Measurements from ENCODE around the gene NUDT14. TPM values are rescaled to one million over a fixed set of nuclear protein-coding genes. Genes with fewer than 3 reads are reported as not detected.

Gene NUDT14
- total RNA-seq, 1 donor from 2014 or later = 87.4 TPM

DNA sequence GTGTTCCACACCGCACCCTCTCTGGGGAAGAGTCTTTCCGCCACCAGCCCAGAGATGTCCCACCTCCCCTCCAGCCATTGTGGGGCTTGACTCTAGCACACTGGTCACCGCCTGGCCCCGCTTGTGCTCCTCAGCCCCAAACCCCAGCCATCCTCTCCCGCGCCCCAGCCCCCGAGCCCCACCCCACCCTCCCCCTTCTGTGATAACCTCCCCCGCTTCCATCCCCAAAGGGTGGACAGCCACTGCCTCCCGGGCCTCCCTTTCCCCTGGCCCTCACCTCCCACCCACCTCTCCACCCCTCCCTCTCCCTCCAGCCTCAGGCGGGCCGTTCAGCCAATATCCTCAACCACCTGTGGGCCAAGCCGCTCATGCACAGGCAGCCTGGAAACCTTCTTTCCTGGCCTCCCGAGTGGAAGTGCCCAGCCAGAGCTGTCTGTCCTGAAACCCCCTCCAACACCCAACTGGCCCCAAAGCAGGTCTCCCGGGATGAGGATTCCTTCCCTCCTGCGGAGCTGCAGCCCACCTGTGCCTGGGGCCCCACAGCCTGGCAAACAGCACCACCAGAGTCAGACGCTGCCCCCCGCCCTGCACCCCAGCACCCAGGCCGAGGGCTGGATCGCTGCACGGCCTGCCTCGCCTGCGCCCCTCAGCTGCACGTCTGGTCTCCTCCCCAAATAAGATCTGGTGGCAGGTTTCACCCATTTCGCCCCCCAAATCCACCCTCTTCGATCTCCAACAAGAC lies 27.1 kb upstream of the NUDT14 start:
- TF ChIP-seq, protein P1, sequence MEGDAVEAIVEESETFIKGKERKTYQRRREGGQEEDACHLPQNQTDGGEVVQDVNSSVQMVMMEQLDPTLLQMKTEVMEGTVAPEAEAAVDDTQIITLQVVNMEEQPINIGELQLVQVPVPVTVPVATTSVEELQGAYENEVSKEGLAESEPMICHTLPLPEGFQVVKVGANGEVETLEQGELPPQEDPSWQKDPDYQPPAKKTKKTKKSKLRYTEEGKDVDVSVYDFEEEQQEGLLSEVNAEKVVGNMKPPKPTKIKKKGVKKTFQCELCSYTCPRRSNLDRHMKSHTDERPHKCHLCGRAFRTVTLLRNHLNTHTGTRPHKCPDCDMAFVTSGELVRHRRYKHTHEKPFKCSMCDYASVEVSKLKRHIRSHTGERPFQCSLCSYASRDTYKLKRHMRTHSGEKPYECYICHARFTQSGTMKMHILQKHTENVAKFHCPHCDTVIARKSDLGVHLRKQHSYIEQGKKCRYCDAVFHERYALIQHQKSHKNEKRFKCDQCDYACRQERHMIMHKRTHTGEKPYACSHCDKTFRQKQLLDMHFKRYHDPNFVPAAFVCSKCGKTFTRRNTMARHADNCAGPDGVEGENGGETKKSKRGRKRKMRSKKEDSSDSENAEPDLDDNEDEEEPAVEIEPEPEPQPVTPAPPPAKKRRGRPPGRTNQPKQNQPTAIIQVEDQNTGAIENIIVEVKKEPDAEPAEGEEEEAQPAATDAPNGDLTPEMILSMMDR (IDR thresholded peaks at IDR 0.05; ENCODE audit: insufficient read depth, low read length, poor library complexity, severe bottlenecking) = no peak
- Histone ChIP-seq H3K4me3 (ENCODE audit: low read depth, low read length) (no peak overlapping the region), H3K36me3 (ENCODE audit: control insufficient read depth, insufficient read depth, low read length) (no peaks in the 10 kb centered on the region), H3K27me3 (ENCODE audit: control insufficient read depth, insufficient read depth, low read length) (peaks cover 8% of the 10 kb centered on the region)
- no peak for DNase-seq (ENCODE audit: low read depth)

DNA sequence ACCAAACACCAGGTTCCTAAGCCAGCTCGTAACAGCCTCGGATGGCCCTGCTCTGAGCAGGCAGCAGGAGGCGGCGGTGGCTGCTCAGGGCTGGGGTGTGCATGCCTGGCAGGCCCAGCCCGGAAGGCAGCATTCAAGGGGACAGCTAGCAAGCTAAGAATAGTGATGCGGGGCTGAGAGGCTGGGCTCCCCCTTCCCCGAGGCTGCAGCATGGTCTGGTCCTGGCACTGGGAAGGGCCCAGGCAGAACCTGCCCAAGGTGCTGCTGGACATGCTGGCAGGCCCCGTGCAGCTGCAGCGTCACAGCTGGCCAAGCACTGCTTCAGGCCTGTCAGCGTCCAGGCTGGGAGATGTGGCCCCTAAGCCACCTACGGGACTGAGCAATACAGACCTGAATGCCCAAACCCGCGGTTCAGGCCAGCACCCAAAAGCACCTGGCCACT lies 26.4 kb upstream of the NUDT14 start:
- Histone ChIP-seq H3K36me3 (ENCODE audit: control insufficient read depth, insufficient read depth, low read length) (no peaks in the 10 kb centered on the region), H3K27me3 (ENCODE audit: control insufficient read depth, insufficient read depth, low read length) (peaks cover 10% of the 10 kb centered on the region), H3K4me3 (ENCODE audit: low read depth, low read length) (no peak overlapping the region)
- no peak for DNase-seq (ENCODE audit: low read depth)
- TF ChIP-seq, protein P1 (IDR thresholded peaks at IDR 0.05; ENCODE audit: insufficient read depth, low read length, poor library complexity, severe bottlenecking) = peak; percentile 14

DNA sequence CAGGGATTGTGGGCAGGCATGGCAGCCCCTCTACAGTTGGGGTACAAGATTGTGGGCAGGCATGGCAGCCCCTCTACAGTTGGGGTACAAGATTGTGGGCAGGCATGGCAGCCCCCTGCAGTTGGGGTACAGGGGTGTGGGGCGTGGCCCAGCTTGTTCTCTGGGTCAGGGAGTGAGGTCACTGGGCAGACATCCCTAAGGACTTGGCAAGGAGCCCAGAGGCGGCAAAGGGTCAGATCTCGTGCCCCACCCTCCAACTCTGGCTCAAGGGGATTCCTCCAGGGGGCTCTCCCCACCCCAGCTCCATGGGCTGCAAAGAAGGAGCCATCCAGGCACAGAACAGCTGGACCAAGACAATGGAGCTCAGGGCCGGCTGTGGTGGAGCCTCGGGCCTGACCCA lies 25.8 kb upstream of the NUDT14 start:
- DNase-seq (ENCODE audit: low read depth) = no peak
- Histone ChIP-seq H3K4me3 (ENCODE audit: low read depth, low read length) (no peak overlapping the region), H3K27me3 (ENCODE audit: control insufficient read depth, insufficient read depth, low read length) (peaks cover 10% of the 10 kb centered on the region), H3K36me3 (ENCODE audit: control insufficient read depth, insufficient read depth, low read length) (no peaks in the 10 kb centered on the region)
- TF ChIP-seq, protein P1 (IDR thresholded peaks at IDR 0.05; ENCODE audit: insufficient read depth, low read length, poor library complexity, severe bottlenecking) = no peak

DNA sequence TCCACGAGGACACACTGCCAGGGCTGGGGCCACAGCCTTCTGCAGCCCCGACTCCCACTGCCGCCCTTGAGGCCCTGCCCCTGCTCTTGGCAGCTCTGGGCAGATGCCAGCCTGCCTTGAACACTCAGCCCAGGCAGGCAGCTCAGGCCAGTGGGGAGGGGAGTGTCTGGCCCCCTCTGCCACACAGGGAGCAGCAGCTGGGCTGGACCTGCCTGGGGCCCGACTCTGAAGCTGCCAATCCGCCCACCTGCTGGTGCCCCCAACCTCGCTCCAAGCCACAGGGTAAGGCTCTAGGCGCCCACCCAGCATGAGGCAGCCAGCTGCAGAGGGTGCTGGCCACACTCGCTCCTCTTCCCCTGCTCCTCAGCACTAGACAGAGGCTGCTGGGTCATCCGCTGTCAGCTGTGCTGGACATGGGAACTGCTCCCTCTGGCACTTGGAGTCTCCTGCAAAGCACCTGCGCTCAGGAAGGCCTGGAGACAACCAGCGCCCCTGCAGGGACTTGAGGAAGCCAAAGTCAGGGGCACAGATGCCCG lies 24.6 kb upstream of the NUDT14 start:
- TF ChIP-seq, protein P1 (IDR thresholded peaks at IDR 0.05; ENCODE audit: insufficient read depth, low read length, poor library complexity, severe bottlenecking) = no peak

DNA sequence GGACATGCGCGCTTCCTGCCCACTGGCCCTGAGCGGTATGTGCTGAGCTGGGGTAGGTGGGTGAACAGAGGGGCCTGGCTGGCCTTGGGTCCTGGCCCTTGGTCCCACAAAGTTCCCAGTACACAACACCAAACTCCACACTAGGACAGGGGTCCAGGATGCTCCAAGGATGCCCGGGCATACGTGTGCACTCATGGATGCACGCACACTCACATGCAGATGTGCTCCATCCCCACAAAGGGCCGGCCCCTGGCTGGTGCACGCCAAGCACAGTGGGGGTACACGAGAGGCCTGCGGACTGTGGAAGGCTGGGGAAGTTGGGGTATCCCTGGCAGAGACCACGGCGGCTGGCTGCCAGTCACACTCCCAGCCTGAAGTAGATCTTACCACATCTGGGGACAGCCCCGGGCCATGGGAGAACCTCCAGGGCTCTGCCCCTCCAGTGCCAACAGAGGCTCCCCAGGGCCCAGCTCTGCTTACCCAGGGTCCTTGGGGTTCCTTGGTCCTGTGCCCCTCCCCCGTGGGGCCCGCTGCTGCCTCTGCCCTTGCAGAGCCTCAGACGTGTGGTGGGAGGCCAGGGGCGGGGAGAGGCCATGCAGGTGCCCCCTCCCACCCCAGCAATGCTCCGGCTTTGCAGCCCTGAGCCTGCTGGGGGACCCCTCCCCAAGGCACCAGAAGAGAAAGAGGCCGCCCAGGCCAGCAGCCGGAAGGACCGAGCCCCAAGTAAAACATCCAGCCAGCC lies 24.0 kb upstream of the NUDT14 start:
- no peak for DNase-seq (ENCODE audit: low read depth)
- TF ChIP-seq, protein P1 (IDR thresholded peaks at IDR 0.05; ENCODE audit: insufficient read depth, low read length, poor library complexity, severe bottlenecking) = no peak
- Histone ChIP-seq H3K27me3 (ENCODE audit: control insufficient read depth, insufficient read depth, low read length) (peaks cover 10% of the 10 kb centered on the region), H3K36me3 (ENCODE audit: control insufficient read depth, insufficient read depth, low read length) (no peaks in the 10 kb centered on the region), H3K4me3 (ENCODE audit: low read depth, low read length) (no peak overlapping the region)

More for the DNA sequence above, 24.6 kb upstream of the NUDT14 start:
- Histone ChIP-seq H3K4me3 (ENCODE audit: low read depth, low read length) (no peak overlapping the region), H3K36me3 (ENCODE audit: control insufficient read depth, insufficient read depth, low read length) (no peaks in the 10 kb centered on the region), H3K27me3 (ENCODE audit: control insufficient read depth, insufficient read depth, low read length) (peaks cover 10% of the 10 kb centered on the region)
- no peak for DNase-seq (ENCODE audit: low read depth)

Data from kidney epithelial cell (primary cell).